ENCODE data around the gene FEV. TPM values are rescaled to one million over a fixed set of nuclear protein-coding genes. Genes with fewer than 3 reads are reported as not detected.

The FEV gene
- total RNA-seq, 1 donor from 2014 or later = not detected

GRCh38 chr2:218996937-218997336 is 12.0 kb upstream of the FEV start:
- intact Hi-C loops (cut with DNase I) = loop anchor here (10.0 kb wide), 1 partner anchor 158 kb away; no protein-coding TSS in a partner anchor
- ATAC-seq (no peak), DNase-seq (ENCODE audit: low spot score) (no peak)

- ATAC-seq (peak; percentile 96), DNase-seq (ENCODE audit: low spot score) (peak; percentile 90)
- intact Hi-C loops (cut with DNase I) = loop anchor here (10.0 kb wide), 1 partner anchor 159 kb away; no protein-coding TSS in a partner anchor
Observed at GRCh38 chr2:218995972-218996711, 11.2 kb upstream of the FEV start.

GRCh38 chr2:218995561-218995960 is 10.6 kb upstream of the FEV start:
- DNase-seq (ENCODE audit: low spot score) (no peak), ATAC-seq (no peak)
- intact Hi-C loops (cut with DNase I) = loop anchor here (10.0 kb wide), 1 partner anchor 159 kb away; no protein-coding TSS in a partner anchor

DNA sequence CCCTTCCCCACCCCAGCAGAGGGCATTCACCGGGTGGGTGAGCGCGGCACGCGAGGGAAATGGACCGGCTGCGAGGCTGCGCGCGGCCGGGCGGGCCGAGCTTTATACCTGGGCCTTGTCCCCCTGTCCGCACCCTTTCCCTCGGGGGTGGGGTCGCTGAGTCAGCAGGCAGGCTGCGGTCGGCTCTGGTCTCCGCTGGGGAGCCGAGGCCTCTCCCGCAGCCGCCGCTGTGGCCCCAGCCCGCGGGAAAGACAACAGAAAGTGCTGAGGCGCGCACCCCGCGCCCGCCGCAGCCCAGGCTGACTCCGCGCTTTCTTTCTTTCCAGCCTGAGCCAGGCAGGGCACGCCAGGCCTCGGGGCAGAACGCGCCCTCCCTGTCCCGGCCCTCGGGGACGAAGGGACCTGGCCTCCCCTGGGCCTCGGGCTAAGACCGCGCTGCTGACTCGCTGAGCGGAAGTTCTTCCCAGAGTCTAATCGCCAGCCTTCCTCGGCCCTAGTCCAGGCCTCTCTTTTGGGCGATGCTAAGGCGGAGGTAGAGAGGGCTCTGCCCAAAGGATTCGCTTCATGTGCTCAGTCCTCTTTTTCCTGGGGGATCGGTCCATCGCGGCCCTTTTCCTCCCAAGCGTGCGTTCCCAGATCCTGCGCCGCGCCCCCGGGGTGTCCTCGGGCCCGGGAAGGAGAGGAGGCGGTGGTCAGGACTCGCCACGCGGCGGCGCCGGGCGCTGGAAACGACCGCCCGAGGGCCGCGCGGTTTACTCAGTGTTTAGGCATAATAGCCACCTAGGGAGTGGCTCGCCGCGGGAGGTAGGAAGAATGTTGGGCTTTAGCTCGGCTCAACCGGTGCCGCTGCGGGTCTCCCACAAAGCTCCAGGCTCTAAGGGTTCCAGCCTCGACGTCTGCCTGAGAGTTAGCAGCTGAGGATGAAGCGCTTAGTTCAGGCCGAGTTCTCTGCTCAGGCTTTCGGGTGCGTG is 8.6 kb upstream of the FEV start, which contains the start of gene CRYBA2:
Gene CRYBA2 (minus strand): TSS at position 78 of the 971 bp plus-strand sequence. CDS start 246 bp downstream, outside the sequence.
- intact Hi-C loops (cut with DNase I) = loop anchor here (10.0 kb wide), 1 partner anchor 161 kb away; no protein-coding TSS in a partner anchor
- ATAC-seq (no peak), DNase-seq (ENCODE audit: low spot score) (no peak)

GRCh38 chr2:218992703-218993344 is 7.8 kb upstream of the FEV start:
- ATAC-seq = no peak
- DNase-seq (ENCODE audit: low spot score) = no peak
- intact Hi-C loops (cut with DNase I) = loop anchor here (10.0 kb wide), 1 partner anchor 162 kb away; no protein-coding TSS in a partner anchor

- intact Hi-C loops (cut with DNase I) = loop anchor here (10.0 kb wide), 1 partner anchor 163 kb away; no protein-coding TSS in a partner anchor
- ATAC-seq = no peak
Observed at GRCh38 chr2:218992196-218992595, 7.2 kb upstream of the FEV start.

DNA sequence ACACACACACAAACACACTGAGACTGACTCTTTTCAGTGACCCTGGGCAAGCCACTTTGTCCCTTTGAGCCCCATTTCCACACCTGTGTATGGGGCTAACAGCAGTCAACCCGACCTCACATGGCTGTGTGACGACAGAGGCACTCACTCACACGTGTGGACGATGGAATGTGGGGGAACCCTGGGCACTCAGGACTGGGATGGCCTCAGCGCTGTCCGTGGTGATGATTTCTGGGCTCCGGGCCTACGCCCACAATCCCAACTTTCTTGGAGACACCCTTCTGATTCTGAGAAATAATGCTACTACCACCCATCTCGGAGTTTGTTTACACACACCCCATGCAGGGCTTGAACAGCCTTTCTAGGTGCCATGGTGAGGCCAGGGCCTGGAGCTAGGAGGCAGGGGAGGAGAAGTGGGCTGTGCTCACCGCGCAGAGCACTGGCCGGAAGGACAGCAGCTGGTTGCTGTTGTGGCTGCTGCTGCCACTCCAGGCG is 6.7 kb upstream of the FEV start:
- ATAC-seq (no peak), DNase-seq (ENCODE audit: low spot score) (no peak)
- intact Hi-C loops (cut with DNase I) = loop anchor here (10.0 kb wide), 1 partner anchor 163 kb away; no protein-coding TSS in a partner anchor

More at GRCh38 chr2:218992196-218992595, 7.2 kb upstream of the FEV start:
- DNase-seq (ENCODE audit: low spot score) = no peak

DNA sequence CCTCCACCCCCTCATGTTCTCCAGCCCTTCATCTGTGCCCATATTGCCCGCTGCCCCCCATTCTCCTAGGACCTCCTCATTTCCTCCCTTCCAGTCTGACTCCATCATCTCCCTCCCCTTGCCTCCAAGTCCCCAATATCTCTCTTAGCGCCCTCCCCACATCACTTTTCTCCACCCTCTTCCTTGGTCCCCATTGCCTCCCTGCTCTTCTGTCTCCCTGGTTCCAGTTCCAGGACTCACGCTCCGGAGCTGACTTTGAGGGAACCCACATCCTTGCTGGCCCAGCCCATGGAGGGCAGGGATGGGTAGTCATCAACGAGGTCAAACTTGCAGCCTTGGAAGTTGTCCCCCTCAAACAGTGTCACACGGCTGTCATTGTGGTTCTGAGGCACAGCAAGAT is 5.6 kb upstream of the FEV start:
- DNase-seq (ENCODE audit: low spot score) (no peak), ATAC-seq (no peak)
- intact Hi-C loops (cut with DNase I) = loop anchor here (10.0 kb wide), 1 partner anchor 164 kb away; no protein-coding TSS in a partner anchor

DNA sequence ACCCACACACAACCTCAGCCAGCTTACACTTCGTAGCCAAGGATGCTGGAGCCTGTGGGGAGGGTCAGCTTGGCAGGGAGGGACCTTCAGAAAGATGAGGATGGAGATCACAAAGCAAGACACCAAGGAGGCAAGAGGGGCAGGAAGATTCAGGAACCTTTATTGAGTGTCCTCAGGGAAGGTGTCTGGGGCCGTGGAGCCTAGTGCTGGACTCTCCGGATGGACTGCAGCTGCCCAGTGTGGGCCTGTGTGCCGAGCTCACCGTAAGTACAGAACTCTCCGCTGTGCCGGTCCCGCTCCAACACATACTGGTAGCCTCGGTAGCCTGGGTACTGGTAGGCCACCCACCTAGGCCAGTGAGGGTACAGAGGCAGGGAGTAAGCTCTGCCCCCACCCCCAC is 5.1 kb upstream of the FEV start:
- intact Hi-C loops (cut with DNase I) = loop anchor here (10.0 kb wide), 1 partner anchor 165 kb away; no protein-coding TSS in a partner anchor
- DNase-seq (ENCODE audit: low spot score) = peak; percentile 36
- ATAC-seq = no peak

DNA sequence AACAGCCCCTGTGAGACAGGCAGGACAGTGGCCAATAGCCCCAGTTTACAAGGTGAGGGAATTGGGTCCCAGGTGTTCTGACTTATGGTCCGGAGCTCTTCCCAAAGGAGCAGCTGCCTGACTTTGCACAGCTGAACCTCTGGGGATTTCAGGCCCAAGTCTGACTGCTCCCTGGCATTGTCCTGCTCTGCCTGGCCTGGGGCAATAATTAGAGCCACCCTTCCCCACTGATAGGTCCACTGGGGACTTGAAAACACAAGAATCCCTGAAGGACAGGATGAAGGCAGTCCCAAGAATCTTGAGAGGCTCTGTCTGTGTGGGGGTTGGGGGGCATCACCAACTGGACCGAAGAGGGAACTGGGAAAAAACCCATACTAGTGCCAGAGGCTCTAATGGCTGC is 3.7 kb upstream of the FEV start:
- DNase-seq (ENCODE audit: low spot score) (no peak), ATAC-seq (no peak)
- intact Hi-C loops (cut with DNase I) = loop anchor here (10.0 kb wide), 1 partner anchor 126 kb away; no protein-coding TSS in a partner anchor

- DNase-seq (ENCODE audit: low spot score) = no peak
- ATAC-seq = no peak
- intact Hi-C loops (cut with DNase I) = loop anchor here (10.0 kb wide), 1 partner anchor 127 kb away; no protein-coding TSS in a partner anchor
Observed at GRCh38 chr2:218988164-218988563, 3.2 kb upstream of the FEV start.

DNA sequence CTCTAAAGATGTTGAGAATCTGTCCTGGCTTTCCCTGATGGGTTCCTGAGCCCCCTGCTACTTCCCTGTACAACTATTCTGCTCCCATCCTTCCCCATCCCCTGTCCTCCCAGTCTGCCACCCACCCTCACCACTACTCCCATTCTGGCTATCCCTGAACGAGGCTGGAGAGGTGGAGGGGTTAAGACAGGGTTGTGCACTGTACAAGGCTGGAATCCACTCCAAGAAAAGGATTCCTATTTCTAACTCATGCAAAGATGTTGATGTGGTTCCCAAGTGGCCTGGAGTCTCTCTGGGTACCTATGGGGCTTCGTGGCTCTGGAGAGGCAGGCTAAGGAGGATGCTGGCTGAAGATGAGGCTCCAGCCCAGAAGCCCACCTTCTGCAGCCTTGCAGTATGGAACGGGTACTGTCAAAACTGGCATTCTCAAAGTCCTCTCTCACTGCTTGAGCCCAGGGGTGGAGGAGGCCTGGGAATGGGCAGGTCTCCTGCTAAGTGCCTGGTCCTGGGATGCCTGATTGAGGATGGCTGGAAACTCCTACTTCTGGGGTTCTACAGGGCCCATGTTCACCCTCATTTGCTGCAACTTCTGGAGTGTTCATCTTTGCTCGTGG is 1.3 kb upstream of the FEV start:
- no peak for ATAC-seq
- no peak for DNase-seq (ENCODE audit: low spot score)
- intact Hi-C loops (cut with DNase I) = loop anchor here (10.0 kb wide), 1 partner anchor 129 kb away; no protein-coding TSS in a partner anchor

- DNase-seq (ENCODE audit: low spot score) (no peak), ATAC-seq (no peak)
- intact Hi-C loops (cut with DNase I) = loop anchor here (10.0 kb wide), 1 partner anchor 129 kb away; no protein-coding TSS in a partner anchor
Observed at GRCh38 chr2:218985325-218986091, 524 bp upstream of the FEV start.

DNA sequence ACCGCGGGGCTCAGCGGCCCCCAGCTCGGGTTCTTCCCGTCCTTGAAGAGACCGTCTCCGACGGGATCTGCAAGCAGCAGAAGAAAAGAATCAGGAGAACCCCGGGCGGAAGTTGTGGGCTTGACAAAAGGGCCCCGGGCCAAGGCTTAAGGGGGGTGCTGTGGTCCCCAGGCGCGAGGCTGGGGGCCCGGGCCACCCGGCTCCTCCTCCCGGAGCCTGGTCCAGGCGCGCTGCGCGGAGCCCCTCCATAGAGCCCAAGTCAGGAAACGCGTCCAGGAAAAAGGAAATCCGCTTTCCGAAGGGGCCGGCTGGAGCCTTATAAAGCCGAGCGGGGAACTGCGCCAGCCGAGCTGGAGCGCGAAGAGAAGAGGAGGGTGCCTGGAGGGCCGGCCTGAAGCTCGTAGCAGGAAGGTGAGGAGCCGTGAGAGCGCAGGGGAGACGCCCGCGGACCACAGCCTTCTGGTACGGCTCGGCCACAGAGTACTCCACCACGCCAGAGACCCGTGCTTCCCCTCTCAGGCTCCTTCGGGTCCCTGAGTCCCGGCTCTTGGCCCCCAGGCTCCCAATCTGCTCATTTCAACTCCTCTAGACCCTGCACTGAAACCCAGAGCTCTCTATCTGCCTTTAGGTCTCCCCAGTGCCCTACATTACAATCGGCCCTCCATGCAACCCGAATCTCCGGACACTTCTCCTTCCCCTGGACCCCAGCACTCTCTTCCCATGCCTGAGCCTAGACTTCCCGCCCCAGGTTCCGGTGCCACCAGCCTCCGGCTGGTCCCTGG is 554 bp downstream of the FEV start:
- DNase-seq (ENCODE audit: low spot score) = no peak
- no peak for ATAC-seq
- intact Hi-C loops (cut with DNase I) = loop anchor here (10.0 kb wide), 1 partner anchor 130 kb away; no protein-coding TSS in a partner anchor

GRCh38 chr2:218983934-218984238 is 1.1 kb downstream of the FEV start:
- DNase-seq (ENCODE audit: low spot score) (no peak), ATAC-seq (no peak)
- intact Hi-C loops (cut with DNase I) = loop anchor here (10.0 kb wide), 1 partner anchor 131 kb away; no protein-coding TSS in a partner anchor

GRCh38 chr2:218983263-218983933 is 1.6 kb downstream of the FEV start:
- DNase-seq (ENCODE audit: low spot score) (no peak), ATAC-seq (no peak)
- intact Hi-C loops (cut with DNase I) = loop anchor here (10.0 kb wide), 1 partner anchor 131 kb away; no protein-coding TSS in a partner anchor
